ENCODE results near the gene MYO18B.

DNA sequence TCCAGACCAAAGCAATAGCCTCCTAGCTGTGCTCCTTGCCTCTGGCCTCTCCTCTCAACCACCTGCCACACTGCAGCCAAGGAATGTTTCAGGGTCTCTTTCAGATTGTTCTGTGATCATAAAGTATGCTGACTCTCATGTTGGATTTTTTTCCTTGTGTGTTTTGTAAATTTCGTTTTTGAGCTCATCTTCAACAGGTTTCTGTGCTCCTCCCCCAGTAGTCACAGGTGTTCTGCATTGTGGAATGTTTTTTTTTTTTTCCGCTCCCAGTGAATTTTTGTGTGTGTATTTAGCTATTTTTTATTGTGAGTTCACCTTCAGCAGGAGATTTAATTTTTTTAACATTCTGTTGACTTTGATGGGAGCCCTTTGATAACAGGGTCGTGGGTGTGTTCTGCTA is 153.7 kb downstream of the MYO18B start:
- TF ChIP-seq POLR2A (IDR thresholded peaks at IDR 0.05) = no peak
- TF ChIP-seq, protein P1, sequence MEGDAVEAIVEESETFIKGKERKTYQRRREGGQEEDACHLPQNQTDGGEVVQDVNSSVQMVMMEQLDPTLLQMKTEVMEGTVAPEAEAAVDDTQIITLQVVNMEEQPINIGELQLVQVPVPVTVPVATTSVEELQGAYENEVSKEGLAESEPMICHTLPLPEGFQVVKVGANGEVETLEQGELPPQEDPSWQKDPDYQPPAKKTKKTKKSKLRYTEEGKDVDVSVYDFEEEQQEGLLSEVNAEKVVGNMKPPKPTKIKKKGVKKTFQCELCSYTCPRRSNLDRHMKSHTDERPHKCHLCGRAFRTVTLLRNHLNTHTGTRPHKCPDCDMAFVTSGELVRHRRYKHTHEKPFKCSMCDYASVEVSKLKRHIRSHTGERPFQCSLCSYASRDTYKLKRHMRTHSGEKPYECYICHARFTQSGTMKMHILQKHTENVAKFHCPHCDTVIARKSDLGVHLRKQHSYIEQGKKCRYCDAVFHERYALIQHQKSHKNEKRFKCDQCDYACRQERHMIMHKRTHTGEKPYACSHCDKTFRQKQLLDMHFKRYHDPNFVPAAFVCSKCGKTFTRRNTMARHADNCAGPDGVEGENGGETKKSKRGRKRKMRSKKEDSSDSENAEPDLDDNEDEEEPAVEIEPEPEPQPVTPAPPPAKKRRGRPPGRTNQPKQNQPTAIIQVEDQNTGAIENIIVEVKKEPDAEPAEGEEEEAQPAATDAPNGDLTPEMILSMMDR (IDR thresholded peaks at IDR 0.05) = no peak

All from right lobe of liver (tissue), 4 donors.